ENCODE measurements around the gene ERN1. TPM values are rescaled to one million over a fixed set of nuclear protein-coding genes. Genes with fewer than 3 reads are reported as not detected.
"Not testable (repeated sequence)": the region's sequence is repeated elsewhere in the genome, so short reads cannot be mapped to it uniquely, and the experiment has no call there.

The ERN1 gene
- total and polyA plus RNA-seq, 2 donors from 2014 or later = 2.8 to 37.0 TPM

DNA sequence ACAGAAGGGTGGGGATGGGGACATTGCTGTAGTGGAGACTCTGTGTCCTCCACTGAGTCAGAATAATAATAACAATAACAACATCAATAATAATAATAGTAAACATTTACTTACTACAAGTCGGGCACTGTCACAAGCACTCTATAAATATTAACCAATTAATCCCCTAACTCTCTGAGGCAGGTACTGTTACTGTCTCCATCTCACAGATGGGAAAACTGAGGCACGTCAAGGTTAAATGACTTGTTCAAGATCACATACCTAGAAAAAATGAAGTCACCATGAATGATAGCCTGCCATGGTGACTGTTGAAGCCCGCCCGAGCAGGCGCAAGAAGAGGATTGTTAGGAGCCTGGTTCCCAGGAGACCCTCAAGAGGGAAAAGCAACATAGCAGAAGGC, 121.6 kb downstream of the ERN1 start:
- DNase-seq = no peak
- Histone ChIP-seq H3K27me3 (ENCODE audit: control insufficient read depth, insufficient read depth, low read length) (no peaks in the 10 kb centered on the region), H3K4me1 (ENCODE audit: control insufficient read depth in 2 of 3, insufficient read depth in 2 of 3, low read depth in 1 of 3, low read length in 3 of 3) (peaks cover 0 to 15% (median 3%) of the 10 kb centered on the region in 3 donors), H3K9me3 (ENCODE audit: control insufficient read depth in 2 of 3, insufficient read depth in 1 of 3, low read length in 3 of 3) (no peaks in the 10 kb centered on the region), H3K27ac (ENCODE audit: low read depth in 2 of 2, low read length in 2 of 2) (peak overlapping the region in 1 of 2 donors; percentile 32), H3K9ac (ENCODE audit: low read length in 3 of 3) (no peak overlapping the region), H3K4me3 (ENCODE audit: low read length in 3 of 3) (no peak overlapping the region), H3K36me3 (ENCODE audit: control insufficient read depth in 2 of 3, insufficient read depth in 3 of 3, low read length in 3 of 3) (no peaks in the 10 kb centered on the region)
- FAIRE-seq = no peak
- intact Hi-C loops (cut with DNase I) = no loop called here
- TF ChIP-seq, protein P1, sequence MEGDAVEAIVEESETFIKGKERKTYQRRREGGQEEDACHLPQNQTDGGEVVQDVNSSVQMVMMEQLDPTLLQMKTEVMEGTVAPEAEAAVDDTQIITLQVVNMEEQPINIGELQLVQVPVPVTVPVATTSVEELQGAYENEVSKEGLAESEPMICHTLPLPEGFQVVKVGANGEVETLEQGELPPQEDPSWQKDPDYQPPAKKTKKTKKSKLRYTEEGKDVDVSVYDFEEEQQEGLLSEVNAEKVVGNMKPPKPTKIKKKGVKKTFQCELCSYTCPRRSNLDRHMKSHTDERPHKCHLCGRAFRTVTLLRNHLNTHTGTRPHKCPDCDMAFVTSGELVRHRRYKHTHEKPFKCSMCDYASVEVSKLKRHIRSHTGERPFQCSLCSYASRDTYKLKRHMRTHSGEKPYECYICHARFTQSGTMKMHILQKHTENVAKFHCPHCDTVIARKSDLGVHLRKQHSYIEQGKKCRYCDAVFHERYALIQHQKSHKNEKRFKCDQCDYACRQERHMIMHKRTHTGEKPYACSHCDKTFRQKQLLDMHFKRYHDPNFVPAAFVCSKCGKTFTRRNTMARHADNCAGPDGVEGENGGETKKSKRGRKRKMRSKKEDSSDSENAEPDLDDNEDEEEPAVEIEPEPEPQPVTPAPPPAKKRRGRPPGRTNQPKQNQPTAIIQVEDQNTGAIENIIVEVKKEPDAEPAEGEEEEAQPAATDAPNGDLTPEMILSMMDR (IDR thresholded peaks at IDR 0.05; ENCODE audit: borderline replicate concordance, extremely low read depth, insufficient read depth) = no peak

DNA sequence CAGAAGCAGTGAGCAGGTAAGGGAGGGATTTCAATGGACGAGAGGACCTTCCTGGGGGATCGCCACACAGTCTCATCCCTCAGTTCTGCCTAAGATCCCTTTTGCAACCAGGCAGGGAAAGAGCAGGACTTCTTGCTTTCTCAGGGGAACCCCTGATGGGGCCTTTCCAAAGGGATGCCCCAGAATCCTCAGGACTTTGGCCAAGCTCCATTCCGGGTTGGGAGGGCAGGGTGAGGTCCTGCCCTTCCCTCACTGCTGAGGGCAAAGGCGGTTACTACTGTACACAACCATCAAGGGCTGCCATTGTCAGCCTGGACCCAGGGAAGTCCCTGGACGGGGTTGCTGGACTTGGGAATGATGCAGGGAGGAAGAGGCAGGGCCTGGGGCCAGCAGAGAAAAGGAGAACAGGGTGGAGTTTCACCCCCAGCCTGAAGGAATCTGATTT, 122.1 kb downstream of the ERN1 start:
- H3K4me1 ChIP-seq (ENCODE audit: control insufficient read depth in 2 of 3, insufficient read depth in 2 of 3, low read depth in 1 of 3, low read length in 3 of 3) = peaks cover 0 to 15% (median 3%) of the 10 kb centered on the region in 3 donors
- H3K27me3 ChIP-seq (ENCODE audit: control insufficient read depth, insufficient read depth, low read length) = no peaks in the 10 kb centered on the region
- H3K9ac ChIP-seq (ENCODE audit: low read length in 3 of 3) = no peak overlapping the region
- FAIRE-seq (no peak), DNase-seq (peak in 1 of 5 donors; percentile 78)
- intact Hi-C loops (cut with DNase I) = no loop called here
- no peaks in the 10 kb centered on the region for H3K36me3 ChIP-seq (ENCODE audit: control insufficient read depth in 2 of 3, insufficient read depth in 3 of 3, low read length in 3 of 3)
- no peak overlapping the region for H3K4me3 ChIP-seq (ENCODE audit: low read length in 3 of 3)
- H3K27ac ChIP-seq (ENCODE audit: low read depth in 2 of 2, low read length in 2 of 2) = peak overlapping the region in 1 of 2 donors; percentile 32
- TF ChIP-seq, protein P1 (IDR thresholded peaks at IDR 0.05; ENCODE audit: borderline replicate concordance, extremely low read depth, insufficient read depth) = no peak
- H3K9me3 ChIP-seq (ENCODE audit: control insufficient read depth in 2 of 3, insufficient read depth in 1 of 3, low read length in 3 of 3) = no peaks in the 10 kb centered on the region

DNA sequence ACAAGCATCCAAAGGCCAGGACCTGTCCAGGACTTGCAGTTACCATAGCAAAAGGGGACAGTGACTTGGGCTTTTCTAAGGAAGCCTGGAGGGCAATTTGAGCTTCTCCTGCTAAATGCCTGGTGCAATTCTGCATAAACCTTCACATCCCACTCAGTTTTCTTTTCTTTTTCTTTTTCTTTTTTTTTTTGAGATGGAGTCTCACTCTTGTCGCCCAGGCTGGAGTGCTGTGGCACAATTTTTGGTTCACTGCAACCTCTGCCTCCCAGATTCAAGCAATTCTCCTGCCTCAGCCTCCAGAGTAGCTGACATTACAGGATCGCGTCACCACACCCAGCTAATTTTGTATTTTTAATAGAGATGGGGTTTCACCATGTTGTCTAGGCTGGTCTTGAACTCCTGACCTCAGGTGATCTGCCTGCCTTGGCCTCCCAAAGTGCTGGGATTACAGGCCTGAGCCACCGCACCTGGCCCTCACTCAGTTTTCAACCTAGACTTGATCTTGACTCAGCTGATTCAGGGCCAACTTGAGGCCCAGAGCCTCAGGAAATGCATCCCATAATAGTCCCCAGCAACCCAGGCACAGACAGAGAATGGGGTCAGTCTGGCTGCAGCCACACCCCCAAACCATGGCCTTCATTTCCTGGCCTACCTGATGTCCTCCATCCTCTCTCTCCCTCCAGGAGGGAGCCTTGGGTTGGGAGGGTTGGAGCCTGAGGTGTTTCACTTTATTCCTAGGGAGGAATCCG, 122.7 kb downstream of the ERN1 start:
- DNase-seq, FAIRE-seq: not testable (repeated sequence)

DNA sequence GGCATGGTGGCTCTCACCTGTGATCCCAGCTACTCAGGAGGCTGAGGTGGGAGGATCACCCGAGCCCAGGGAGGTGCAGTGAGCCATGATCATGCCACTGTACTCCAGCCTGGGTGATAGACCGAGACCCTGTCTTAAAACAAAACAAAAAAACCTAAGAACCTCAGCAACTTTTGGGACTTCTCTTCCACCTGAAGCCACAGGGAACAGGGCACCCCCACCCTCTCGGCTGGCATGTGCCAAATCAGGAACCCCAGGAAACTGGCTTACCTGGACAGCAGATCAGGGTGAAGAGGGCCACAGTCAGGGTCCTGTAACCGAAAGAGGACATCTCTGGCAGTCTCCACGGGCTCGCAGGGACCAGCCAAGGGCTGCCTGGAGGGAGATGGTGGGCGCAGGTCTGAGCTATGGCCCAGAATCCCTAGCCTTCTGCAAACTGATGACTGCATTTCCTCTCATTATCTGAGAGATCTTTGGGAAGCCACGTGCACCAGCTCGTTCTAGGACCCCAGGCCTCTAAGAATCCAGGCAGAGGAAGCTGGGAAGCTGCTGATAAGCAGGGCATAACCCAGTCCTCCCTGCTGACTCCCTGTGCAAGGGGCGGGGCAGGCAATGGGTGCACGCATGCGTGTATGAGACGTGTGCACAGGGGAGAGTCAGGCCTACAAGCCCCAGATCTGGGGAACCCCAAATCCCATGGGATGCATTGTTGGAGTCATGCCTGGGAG, 123.4 kb downstream of the ERN1 start:
- TF ChIP-seq, protein P1 (IDR thresholded peaks at IDR 0.05; ENCODE audit: borderline replicate concordance, extremely low read depth, insufficient read depth) = no peak
- H3K27ac ChIP-seq (ENCODE audit: low read depth in 2 of 2, low read length in 2 of 2) = peak overlapping the region in 1 of 2 donors; percentile 26
- peak in 2 of 5 donors; percentile 65 to 93 for DNase-seq
- peak overlapping the region in 1 of 3 donors; percentile 12 for H3K9ac ChIP-seq (ENCODE audit: low read length in 3 of 3)
- H3K4me1 ChIP-seq (ENCODE audit: control insufficient read depth in 2 of 3, insufficient read depth in 2 of 3, low read depth in 1 of 3, low read length in 3 of 3) = peaks cover 0 to 15% (median 3%) of the 10 kb centered on the region in 3 donors
- FAIRE-seq = no peak
- H3K4me3 ChIP-seq (ENCODE audit: low read length in 3 of 3) = peak overlapping the region in 2 of 3 donors; percentile 12 to 41
- intact Hi-C loops (cut with DNase I) = no loop called here
- no peaks in the 10 kb centered on the region for H3K36me3 ChIP-seq (ENCODE audit: control insufficient read depth in 2 of 3, insufficient read depth in 3 of 3, low read length in 3 of 3)
- H3K9me3 ChIP-seq (ENCODE audit: control insufficient read depth in 2 of 3, insufficient read depth in 1 of 3, low read length in 3 of 3) = no peaks in the 10 kb centered on the region
- no peaks in the 10 kb centered on the region for H3K27me3 ChIP-seq (ENCODE audit: control insufficient read depth, insufficient read depth, low read length)

More for the DNA sequence above, 122.7 kb downstream of the ERN1 start:
- H3K9ac ChIP-seq (ENCODE audit: low read length in 3 of 3); H3K4me3 ChIP-seq (ENCODE audit: low read length in 3 of 3); H3K36me3 ChIP-seq (ENCODE audit: control insufficient read depth in 2 of 3, insufficient read depth in 3 of 3, low read length in 3 of 3); H3K27me3 ChIP-seq (ENCODE audit: control insufficient read depth, insufficient read depth, low read length); intact Hi-C loops (cut with DNase I); H3K9me3 ChIP-seq (ENCODE audit: control insufficient read depth in 2 of 3, insufficient read depth in 1 of 3, low read length in 3 of 3): not testable (repeated sequence)
- H3K4me1 ChIP-seq (ENCODE audit: control insufficient read depth in 2 of 3, insufficient read depth in 2 of 3, low read depth in 1 of 3, low read length in 3 of 3) = peaks cover 0 to 15% (median 3%) of the 10 kb centered on the region in 3 donors
- peak overlapping the region in 1 of 2 donors; percentile 32 for H3K27ac ChIP-seq (ENCODE audit: low read depth in 2 of 2, low read length in 2 of 2)
